SK-N-SH (cell line): ENCODE results near the gene GALC. TPM values are rescaled to one million over a fixed set of nuclear protein-coding genes. Genes with fewer than 3 reads are reported as not detected.

Experiments used
- CTCF ChIA-PET: fragments of 300-600, 350-600 bp; formaldehyde crosslinking; extraction: SDS; loops from one replicate; lab custom pipeline; 2021; lab: Yijun Ruan, JAX
- POLR2A ChIA-PET: fragments of 350-600 bp; sonication (Branson Sonifier 250); formaldehyde crosslinking; extraction: SDS; loops from one replicate; lab custom pipeline; 2020; ENCODE audit warnings: antibody characterized with exemption, inconsistent platforms; lab: Yijun Ruan, JAX
- DNase-seq: peaks from one replicate; pipeline ENCODE4 v3.0.0; 2012
- H2AFZ ChIP-seq: fragments of 200-600 bp; sonication (generic); 2 replicates; pipeline ENCODE4 v1.8.1; 2016; ENCODE audit warnings: antibody characterized with exemption, mild to moderate bottlenecking, low read depth
- H3F3A ChIP-seq: fragments of 200-600 bp; sonication (generic); replicated peaks from 2 replicates; pipeline ENCODE3; 2016; ENCODE audit warnings: antibody characterized with exemption, mild to moderate bottlenecking; ENCODE audit not compliant: insufficient read depth
- H3K27ac ChIP-seq, 2 experiments: fragments of 200-500 bp in 1 of 2; fragments of 200-600 bp in 1 of 2; sonication (Bioruptor generic) in 1 of 2; sonication (generic), shearing (Covaris generic) in 1 of 2; 2 replicates each; pipeline versions ENCODE4 v1.5.1 to v1.6.1; 2014 to 2016; ENCODE audit warnings: low read depth in 2 of 2, inconsistent platforms in 1 of 2, low read length in 1 of 2, mild to moderate bottlenecking in 1 of 2, mixed read lengths in 1 of 2
- H3K27me3 ChIP-seq: fragments of 200-600 bp; sonication (generic), shearing (Covaris generic); 2 replicates; pipeline ENCODE4 v1.6.1; 2016; ENCODE audit warnings: mixed run types; ENCODE audit not compliant: insufficient read depth
- H3K36me3 ChIP-seq, 2 experiments: fragments of 200-500 bp in 1 of 2; fragments of 200-600 bp in 1 of 2; sonication (Bioruptor generic) in 1 of 2; sonication (generic) in 1 of 2; replicated peaks in 1 of 2; 2 replicates each; pipeline versions ENCODE3 to v1.5.1; 2014 to 2016; ENCODE audit warnings: low read length in 1 of 2, mild to moderate bottlenecking in 1 of 2; ENCODE audit not compliant: insufficient read depth in 2 of 2, control insufficient read depth in 1 of 2
- H3K4me1 ChIP-seq, 2 experiments: fragments of 200-500 bp in 1 of 2; fragments of 200-600 bp in 1 of 2; sonication (Bioruptor generic) in 1 of 2; sonication (generic), shearing (Covaris generic) in 1 of 2; 2 replicates each; pipeline versions ENCODE4 v1.5.1 to v1.6.1; 2014 to 2016; ENCODE audit warnings: low read depth in 1 of 2, low read length in 1 of 2, mixed run types in 1 of 2; ENCODE audit not compliant: insufficient read depth in 2 of 2, control insufficient read depth in 1 of 2
- H3K4me2 ChIP-seq: fragments of 200-600 bp; sonication (generic), shearing (Covaris generic); 2 replicates; pipeline ENCODE4 v1.6.1; 2017; ENCODE audit warnings: mixed run types
- H3K4me3 ChIP-seq, 2 experiments: fragments of 200-500 bp in 1 of 2; fragments of 200-600 bp in 1 of 2; sonication (Bioruptor generic) in 1 of 2; sonication (generic), shearing (Covaris generic) in 1 of 2; 2 replicates each; pipeline versions ENCODE4 v1.5.1 to v1.8.1; 2014 to 2016; ENCODE audit warnings: low read depth in 2 of 2, inconsistent platforms in 1 of 2, low read length in 1 of 2, mild to moderate bottlenecking in 1 of 2, mixed read lengths in 1 of 2, moderate library complexity in 1 of 2
- H3K79me2 ChIP-seq: fragments of 200-600 bp; sonication (generic); 2 replicates; pipeline ENCODE4 v1.8.1; 2017; ENCODE audit warnings: mild to moderate bottlenecking; ENCODE audit not compliant: insufficient read depth
- H3K9ac ChIP-seq: fragments of 200-600 bp; sonication (generic); 2 replicates; pipeline ENCODE4 v1.6.1; 2017; ENCODE audit warnings: mixed run types
- H3K9me2 ChIP-seq: fragments of 200-600 bp; sonication (generic); 2 replicates; pipeline ENCODE4 v1.6.1; 2017; ENCODE audit warnings: mixed run types
- H3K9me3 ChIP-seq: fragments of 200-600 bp; sonication (generic); 2 replicates; pipeline ENCODE4 v1.6.1; 2017; ENCODE audit warnings: mixed run types, mild to moderate bottlenecking, moderate library complexity
- H4K20me1 ChIP-seq: fragments of 200-600 bp; sonication (generic); 2 replicates; pipeline ENCODE4 v1.6.1; 2017; ENCODE audit warnings: mild to moderate bottlenecking, mixed run types; ENCODE audit not compliant: insufficient read depth
- ELF1 ChIP-seq: IDR thresholded peaks from 2 replicates; pipeline ENCODE4 v1.4.0; 2012
- EP300 ChIP-seq, 2 experiments: IDR thresholded peaks; 2 replicates each; pipeline versions ENCODE4 v1.4.0 to v1.6.1; 2012; ENCODE audit warnings: borderline replicate concordance in 1 of 2, low read depth in 1 of 2, low read length in 1 of 2
- EZH2phosphoT487 ChIP-seq: fragments of 200-600 bp; sonication (generic); IDR thresholded peaks from 2 replicates; pipeline ENCODE4 v1.6.1; 2017; ENCODE audit warnings: low read depth, mixed run types, mild to moderate bottlenecking, antibody characterized with exemption, moderate library complexity, borderline replicate concordance
- FOXM1 ChIP-seq: IDR thresholded peaks from 2 replicates; pipeline ENCODE4 v1.4.0; 2012; ENCODE audit warnings: low read depth, mild to moderate bottlenecking
- NRF1 ChIP-seq: IDR thresholded peaks from 2 replicates; pipeline ENCODE4 v1.6.1; 2012; ENCODE audit warnings: low read depth, mild to moderate bottlenecking, low read length
- POLR2AphosphoS5 ChIP-seq: IDR thresholded peaks from 2 replicates; pipeline ENCODE4 v1.6.1; 2012; ENCODE audit warnings: low read depth, low read length
- RAD21 ChIP-seq: IDR thresholded peaks from 2 replicates; pipeline ENCODE4 v1.6.1; 2012; ENCODE audit warnings: mild to moderate bottlenecking, low read length
- TAF1 ChIP-seq: IDR thresholded peaks from 2 replicates; pipeline ENCODE4 v1.6.1; 2012; ENCODE audit warnings: low read depth, mild to moderate bottlenecking, low read length, moderate library complexity, borderline replicate concordance
- USF1 ChIP-seq: IDR thresholded peaks from 2 replicates; pipeline ENCODE4 v1.4.0; 2012; ENCODE audit warnings: low read depth, borderline replicate concordance
- USF2 ChIP-seq: fragments of 150-350 bp; IDR thresholded peaks from 2 replicates; pipeline ENCODE4 v1.6.1; 2017; ENCODE audit warnings: antibody characterized with exemption, low read length, low read depth, borderline replicate concordance
- YY1 ChIP-seq: IDR thresholded peaks from 2 replicates; pipeline ENCODE4 v1.4.0; 2012; ENCODE audit warnings: low read depth, mild to moderate bottlenecking
- ZBTB33 ChIP-seq: IDR thresholded peaks from 2 replicates; pipeline ENCODE4 v1.4.0; 2012; ENCODE audit warnings: low read depth, borderline replicate concordance
- WGBS: methylation state at CpG from one replicate; pipeline ENCODE4 v1.1.6; 2017; ENCODE audit warnings: low lambda C conversion rate; 5-methylcytosine and 5-hydroxymethylcytosine counted together
- polyA plus RNA-seq, 3 experiments: library from polyadenylated mRNA; depleted of rRNA; stranded (reverse); fragments of >200 nt; gene quantifications; 2 replicates each; pipeline ENCODE4 v1.2.3, GENCODE V29; 2012

GALC gene
- polyA plus RNA-seq, 1 of the 3 experiments (the other 2 are of a cell fraction) = 9.7 TPM

- Histone ChIP-seq H3K27me3 (no peaks in the 10 kb centered on the region), H3K9me3 (no peaks in the 10 kb centered on the region), H3F3A (no peaks in the 10 kb centered on the region), H3K4me3 (no peak overlapping the region), H2AFZ (no peak overlapping the region), H3K4me1 (peaks cover 0 to 7% of the 10 kb centered on the region in 2 experiments; a peak in 1 of 4 replicates)
- no peak for DNase-seq
- 93% methylated on average over 2 of the region's 2 CpGs for WGBS
- TF ChIP-seq RAD21 = no peak
- TF ChIP-seq NRF1 = no peak
- TF ChIP-seq USF2 = no peak
- no peak for TF ChIP-seq TAF1
- no peak for TF ChIP-seq POLR2AphosphoS5
- TF ChIP-seq USF1 = no peak
- TF ChIP-seq ELF1 = no peak
- no peak for TF ChIP-seq ZBTB33
- no peak for TF ChIP-seq YY1
- TF ChIP-seq, all 33 proteins: peak for 0
- no peak overlapping the region for H3K9ac ChIP-seq
- no peak overlapping the region for H3K27ac ChIP-seq
- H3K36me3 ChIP-seq = peaks cover 2 to 5% of the 10 kb centered on the region in 2 experiments
- H3K79me2 ChIP-seq = no peaks in the 10 kb centered on the region
- no peaks in the 10 kb centered on the region for H3K9me2 ChIP-seq
- no peak overlapping the region for H3K4me2 ChIP-seq
- POLR2A ChIA-PET = no interaction called here
- CTCF ChIA-PET = no interaction called here
- H4K20me1 ChIP-seq = no peaks in the 10 kb centered on the region
Measured at GRCh38 chr14:87989956-87990299, 3.1 kb downstream of the GALC start.

- ChIA-PET CTCF (no interaction called here), POLR2A (no interaction called here)
- no peak for DNase-seq
- Histone ChIP-seq H3K27me3 (no peaks in the 10 kb centered on the region), H3F3A (no peaks in the 10 kb centered on the region), H3K79me2 (no peaks in the 10 kb centered on the region), H3K9ac (no peak overlapping the region), H3K4me3 (no peak overlapping the region), H3K27ac (no peak overlapping the region), H3K9me3 (no peaks in the 10 kb centered on the region), H3K4me2 (no peak overlapping the region), H2AFZ (no peak overlapping the region), H3K36me3 (peaks cover 2 to 5% of the 10 kb centered on the region in 2 experiments), H3K9me2 (no peaks in the 10 kb centered on the region), H3K4me1 (peaks cover 0 to 7% of the 10 kb centered on the region in 2 experiments; a peak in 1 of 4 replicates), H4K20me1 (no peaks in the 10 kb centered on the region)
- 96% methylated on average over 5 of the region's 5 CpGs for whole genome bisulfite sequencing
- TF ChIP-seq USF2 (no peak), FOXM1 (no peak), EP300 (IDR thresholded peaks at IDR 0.05; ENCODE audit: borderline replicate concordance in 1 of 2, low read depth in 1 of 2, low read length in 1 of 2) (no peak), EZH2phosphoT487 (no peak), RAD21 (no peak)
Measured at GRCh38 chr14:87989221-87989955, 3.6 kb downstream of the GALC start.
